HG02759 (cell line): ENCODE results near the gene RNF115.
"Not testable (repeated sequence)": the region's sequence is repeated elsewhere in the genome, so short reads cannot be mapped to it uniquely, and the experiment has no call there.

Experiments
- ATAC-seq: cut with Tn5 transposase; IDR thresholded peaks from one replicate; pipeline ENCODE4 v1.9.1; 2021; ENCODE audit warnings: mild to moderate bottlenecking, moderate library complexity; ENCODE audit not compliant: unreplicated experiment

RNF115 gene

GRCh38 chr1:145782272-145783099 lies 41.4 kb downstream of the RNF115 start:
- no peak for ATAC-seq

- no peak for ATAC-seq
These were observed 45.8 kb downstream of the RNF115 start for GRCh38 chr1:145778146-145778540.

- no peak for ATAC-seq
These were observed 46.3 kb downstream of the RNF115 start for GRCh38 chr1:145777357-145778145.

- ATAC-seq = no peak
These were observed 50.5 kb downstream of the RNF115 start for GRCh38 chr1:145773423-145773822.

- ATAC-seq = no peak
These were observed 52.8 kb downstream of the RNF115 start for GRCh38 chr1:145771056-145771455.

- ATAC-seq = not testable (repeated sequence)
These were observed 55.9 kb downstream of the RNF115 start for GRCh38 chr1:145768004-145768403.

- ATAC-seq = not testable (repeated sequence)
These were observed 57.0 kb downstream of the RNF115 start for GRCh38 chr1:145766926-145767325.

GRCh38 chr1:145765585-145766360 lies 58.1 kb downstream of the RNF115 start:
- not testable (repeated sequence) for ATAC-seq

GRCh38 chr1:145765127-145765526 lies 58.8 kb downstream of the RNF115 start:
- not testable (repeated sequence) for ATAC-seq

GRCh38 chr1:145764231-145764940 lies 59.5 kb downstream of the RNF115 start:
- ATAC-seq = not testable (repeated sequence)

GRCh38 chr1:145762001-145762400 lies 61.9 kb downstream of the RNF115 start:
- ATAC-seq = not testable (repeated sequence)

- ATAC-seq = not testable (repeated sequence)
These were observed 62.4 kb downstream of the RNF115 start for GRCh38 chr1:145761498-145761897.

GRCh38 chr1:145760395-145760949 lies 63.4 kb downstream of the RNF115 start:
- not testable (repeated sequence) for ATAC-seq

GRCh38 chr1:145759721-145760120 lies 64.2 kb downstream of the RNF115 start:
- ATAC-seq = no peak

GRCh38 chr1:145758575-145758974 lies 65.3 kb downstream of the RNF115 start:
- ATAC-seq = no peak

GRCh38 chr1:145758116-145758515 lies 65.8 kb downstream of the RNF115 start:
- ATAC-seq = no peak

- no peak for ATAC-seq
These were observed 66.5 kb downstream of the RNF115 start for GRCh38 chr1:145757420-145757819.

GRCh38 chr1:145751491-145752037 lies 72.3 kb downstream of the RNF115 start:
- ATAC-seq = no peak

GRCh38 chr1:145750426-145750825 lies 73.5 kb downstream of the RNF115 start:
- no peak for ATAC-seq
